HEK293 (cell line): ENCODE data around the gene ASCC1.

Source experiments
- BCL11B ChIP-seq: fragments of 450-650 bp; formaldehyde crosslinking; IDR thresholded peaks from 2 replicates; pipeline ENCODE4 v1.5.1; 2016; ENCODE audit warnings: low read depth, missing biosample characterization, missing genetic modification characterization
- GFI1B ChIP-seq: fragments of 450-650 bp; formaldehyde crosslinking; IDR thresholded peaks from 2 replicates; pipeline ENCODE4 v1.5.1; 2016; ENCODE audit warnings: missing biosample characterization, missing genetic modification characterization
- GLIS2 ChIP-seq: fragments of 450-650 bp; formaldehyde crosslinking; IDR thresholded peaks from 2 replicates; pipeline ENCODE4 v1.5.1; 2016; ENCODE audit warnings: missing biosample characterization, missing genetic modification characterization
- IKZF3 ChIP-seq: fragments of 450-650 bp; IDR thresholded peaks from 2 replicates; pipeline ENCODE4 v1.5.0; 2018; ENCODE audit warnings: missing biosample characterization, mild to moderate bottlenecking, missing genetic modification characterization, moderate library complexity
- KLF9 ChIP-seq: fragments of 450-650 bp; formaldehyde crosslinking; IDR thresholded peaks from 2 replicates; pipeline ENCODE4 v1.5.1; 2016; ENCODE audit warnings: missing biosample characterization, missing genetic modification characterization, low read depth
- PRDM1 ChIP-seq: fragments of 450-650 bp; formaldehyde crosslinking; IDR thresholded peaks from 2 replicates; pipeline ENCODE4; 2016; ENCODE audit warnings: missing biosample characterization, missing genetic modification characterization
- REPIN1 ChIP-seq: fragments of 450-650 bp; formaldehyde crosslinking; IDR thresholded peaks from 2 replicates; pipeline ENCODE4 v1.5.1; 2017; ENCODE audit warnings: missing biosample characterization, missing genetic modification characterization, low read depth
- SCRT2 ChIP-seq: fragments of 450-650 bp; formaldehyde crosslinking; IDR thresholded peaks from 2 replicates; pipeline ENCODE4 v1.5.1; 2016; ENCODE audit warnings: missing biosample characterization, missing genetic modification characterization
- SP3 ChIP-seq: fragments of 450-650 bp; formaldehyde crosslinking; IDR thresholded peaks from 2 replicates; pipeline ENCODE4 v1.5.1; 2016; ENCODE audit warnings: missing biosample characterization, missing genetic modification characterization
- SP7 ChIP-seq: fragments of 450-650 bp; formaldehyde crosslinking; IDR thresholded peaks from 2 replicates; pipeline ENCODE4 v1.5.1; 2016; ENCODE audit warnings: missing biosample characterization, missing genetic modification characterization
- WT1 ChIP-seq: fragments of 450-650 bp; formaldehyde crosslinking; IDR thresholded peaks from 2 replicates; pipeline ENCODE4 v1.5.1; 2016; ENCODE audit warnings: missing biosample characterization, missing genetic modification characterization
- ZBTB17 ChIP-seq: fragments of 450-650 bp; formaldehyde crosslinking; IDR thresholded peaks from 2 replicates; pipeline ENCODE4 v1.5.1; 2016; ENCODE audit warnings: missing biosample characterization, missing genetic modification characterization
- ZBTB20 ChIP-seq: fragments of 450-650 bp; formaldehyde crosslinking; IDR thresholded peaks from 2 replicates; pipeline ENCODE4 v1.5.1; 2016; ENCODE audit warnings: missing biosample characterization, missing genetic modification characterization
- ZFP37 ChIP-seq: fragments of 450-650 bp; formaldehyde crosslinking; IDR thresholded peaks from 2 replicates; pipeline ENCODE4 v1.5.1; 2016; ENCODE audit warnings: missing biosample characterization, missing genetic modification characterization
- ZNF23 ChIP-seq: fragments of 450-650 bp; formaldehyde crosslinking; IDR thresholded peaks from 2 replicates; pipeline ENCODE4 v1.5.1; 2016; ENCODE audit warnings: missing biosample characterization, missing genetic modification characterization, borderline replicate concordance
- ZNF324 ChIP-seq: fragments of 450-650 bp; formaldehyde crosslinking; IDR thresholded peaks from 2 replicates; pipeline ENCODE4 v1.5.1; 2016; ENCODE audit warnings: missing biosample characterization, missing genetic modification characterization
- ZNF514 ChIP-seq: fragments of 450-650 bp; formaldehyde crosslinking; IDR thresholded peaks from 2 replicates; pipeline ENCODE4 v1.5.1; 2016; ENCODE audit warnings: missing biosample characterization, missing genetic modification characterization
- ZNF549 ChIP-seq: fragments of 450-650 bp; IDR thresholded peaks from 2 replicates; pipeline ENCODE4 v1.5.1; 2018; ENCODE audit warnings: missing biosample characterization, missing genetic modification characterization, mild to moderate bottlenecking, inconsistent platforms, moderate library complexity
- ZNF610 ChIP-seq: fragments of 450-650 bp; formaldehyde crosslinking; IDR thresholded peaks from 2 replicates; pipeline ENCODE4 v1.5.1; 2016; ENCODE audit warnings: missing biosample characterization, missing genetic modification characterization, borderline replicate concordance
- ZNF629 ChIP-seq: fragments of 450-650 bp; formaldehyde crosslinking; IDR thresholded peaks from 2 replicates; pipeline ENCODE4 v1.5.1; 2017; ENCODE audit warnings: missing biosample characterization, missing genetic modification characterization
- ZNF777 ChIP-seq: fragments of 450-650 bp; formaldehyde crosslinking; IDR thresholded peaks from 2 replicates; pipeline ENCODE4 v1.5.1; 2017; ENCODE audit warnings: missing biosample characterization, missing genetic modification characterization, borderline replicate concordance
- ZXDB ChIP-seq: fragments of 450-650 bp; formaldehyde crosslinking; IDR thresholded peaks from 2 replicates; pipeline ENCODE4 v1.5.1; 2016; ENCODE audit warnings: missing biosample characterization, missing genetic modification characterization
- TF ChIP-seq, protein P1 (sequence below): fragments of 450-650 bp; formaldehyde crosslinking; IDR thresholded peaks from 2 replicates; pipeline ENCODE4 v1.5.1; 2016; ENCODE audit warnings: missing biosample characterization, missing genetic modification characterization
- TF ChIP-seq, protein P2 (sequence below): fragments of 450-650 bp; formaldehyde crosslinking; IDR thresholded peaks from 2 replicates; pipeline ENCODE4 v1.5.1; 2016; ENCODE audit warnings: missing biosample characterization, missing genetic modification characterization, low read depth
- TF ChIP-seq, protein P3 (sequence below): sonication (generic); formaldehyde crosslinking; IDR thresholded peaks from 2 replicates; pipeline ENCODE4 v1.8.1; 2022; ENCODE audit warnings: mild to moderate bottlenecking, moderate library complexity, missing genetic modification reagents
- TF ChIP-seq, protein P4 (sequence below): fragments of 450-650 bp; formaldehyde crosslinking; IDR thresholded peaks from 2 replicates; pipeline ENCODE4 v1.5.1; 2016; ENCODE audit warnings: missing biosample characterization, missing genetic modification characterization
- TF ChIP-seq, protein P5 (sequence below): fragments of 450-650 bp; formaldehyde crosslinking; IDR thresholded peaks from 2 replicates; pipeline ENCODE4 v1.5.1; 2016; ENCODE audit warnings: missing biosample characterization, missing genetic modification characterization
- TF ChIP-seq, protein P6 (sequence below): fragments of 450-650 bp; formaldehyde crosslinking; IDR thresholded peaks from 2 replicates; pipeline ENCODE4 v1.5.1; 2017; ENCODE audit warnings: missing biosample characterization, missing genetic modification characterization

The ASCC1 gene

DNA sequence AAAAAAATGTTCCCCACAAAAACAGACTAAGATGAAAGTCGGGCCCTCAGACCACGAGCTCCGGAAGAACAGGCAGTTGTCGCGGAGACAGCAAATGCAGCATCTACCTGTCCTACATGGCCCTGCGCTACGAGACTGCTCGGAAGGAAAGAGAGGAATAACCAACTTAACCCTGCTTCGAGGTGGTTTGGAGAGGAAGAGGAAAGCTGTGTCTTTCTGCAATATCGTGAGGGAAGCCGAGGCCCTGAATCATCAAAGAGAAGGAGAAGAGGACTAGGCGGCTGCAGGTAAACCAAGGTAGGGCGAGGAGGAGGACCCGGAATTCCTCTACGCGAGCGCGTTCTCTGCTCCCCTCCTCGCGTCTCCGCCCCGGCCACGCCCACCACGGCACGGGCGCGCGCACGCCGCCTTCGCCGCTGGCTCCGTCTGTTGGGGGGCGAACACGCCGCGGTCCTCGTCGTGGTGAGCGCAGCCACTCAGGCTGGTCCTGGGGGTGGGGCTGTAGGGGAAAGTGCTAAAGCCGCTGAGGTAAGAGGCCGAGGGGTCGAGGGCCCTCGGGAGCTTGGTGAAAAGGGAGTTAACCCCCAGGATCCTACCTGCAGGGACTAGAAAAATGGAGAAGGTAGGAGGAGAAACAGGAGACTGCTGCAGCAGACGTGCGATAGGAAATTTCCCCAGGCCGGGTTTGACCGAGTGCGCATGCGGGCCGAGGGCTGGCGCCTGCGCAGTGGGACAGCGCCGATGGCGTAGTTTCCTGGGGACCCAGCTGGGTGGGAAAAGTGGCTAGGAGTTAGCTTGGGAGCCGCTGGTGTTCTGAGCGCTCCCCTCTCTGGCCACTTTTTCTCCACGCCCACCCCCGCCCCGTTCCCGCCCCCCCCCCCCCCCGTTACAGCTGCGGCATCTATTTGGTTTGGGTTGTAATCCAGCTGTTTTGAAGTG lies at the start of gene ASCC1, which contains the start of gene ANAPC16 (continued):
- TF ChIP-seq, protein P1, sequence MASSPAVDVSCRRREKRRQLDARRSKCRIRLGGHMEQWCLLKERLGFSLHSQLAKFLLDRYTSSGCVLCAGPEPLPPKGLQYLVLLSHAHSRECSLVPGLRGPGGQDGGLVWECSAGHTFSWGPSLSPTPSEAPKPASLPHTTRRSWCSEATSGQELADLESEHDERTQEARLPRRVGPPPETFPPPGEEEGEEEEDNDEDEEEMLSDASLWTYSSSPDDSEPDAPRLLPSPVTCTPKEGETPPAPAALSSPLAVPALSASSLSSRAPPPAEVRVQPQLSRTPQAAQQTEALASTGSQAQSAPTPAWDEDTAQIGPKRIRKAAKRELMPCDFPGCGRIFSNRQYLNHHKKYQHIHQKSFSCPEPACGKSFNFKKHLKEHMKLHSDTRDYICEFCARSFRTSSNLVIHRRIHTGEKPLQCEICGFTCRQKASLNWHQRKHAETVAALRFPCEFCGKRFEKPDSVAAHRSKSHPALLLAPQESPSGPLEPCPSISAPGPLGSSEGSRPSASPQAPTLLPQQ (tag by site-specific recombination), result peak; percentile 80; the same call in 1 of the 2 replicates
- TF ChIP-seq GFI1B (tag by site-specific recombination), result no peak
- peak; percentile 63; the same call in 1 of the 2 replicates for TF ChIP-seq ZNF629 (tag by site-specific recombination)
- peak; percentile 94 for TF ChIP-seq GLIS2 (tag by site-specific recombination)
- TF ChIP-seq KLF9 (tag by site-specific recombination), result peak; percentile 99
- TF ChIP-seq ZBTB17 (tag by site-specific recombination), result peak; percentile 74
- TF ChIP-seq SCRT2 (tag by site-specific recombination), result 0 out of 2 replicates have a peak, but pooled peaks have one; percentile 24
- TF ChIP-seq ZNF610 (tag by site-specific recombination), result peak; percentile 73; the same call in 1 of the 2 replicates
- TF ChIP-seq, protein P2, sequence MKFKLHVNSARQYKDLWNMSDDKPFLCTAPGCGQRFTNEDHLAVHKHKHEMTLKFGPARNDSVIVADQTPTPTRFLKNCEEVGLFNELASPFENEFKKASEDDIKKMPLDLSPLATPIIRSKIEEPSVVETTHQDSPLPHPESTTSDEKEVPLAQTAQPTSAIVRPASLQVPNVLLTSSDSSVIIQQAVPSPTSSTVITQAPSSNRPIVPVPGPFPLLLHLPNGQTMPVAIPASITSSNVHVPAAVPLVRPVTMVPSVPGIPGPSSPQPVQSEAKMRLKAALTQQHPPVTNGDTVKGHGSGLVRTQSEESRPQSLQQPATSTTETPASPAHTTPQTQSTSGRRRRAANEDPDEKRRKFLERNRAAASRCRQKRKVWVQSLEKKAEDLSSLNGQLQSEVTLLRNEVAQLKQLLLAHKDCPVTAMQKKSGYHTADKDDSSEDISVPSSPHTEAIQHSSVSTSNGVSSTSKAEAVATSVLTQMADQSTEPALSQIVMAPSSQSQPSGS (tag by site-specific recombination), result no peak; the same call in none of the 2 replicates
- TF ChIP-seq ZNF549 (tag by site-specific recombination), result no peak
- peak; percentile 59 for TF ChIP-seq WT1 (tag by site-specific recombination)
- TF ChIP-seq, protein P3, sequence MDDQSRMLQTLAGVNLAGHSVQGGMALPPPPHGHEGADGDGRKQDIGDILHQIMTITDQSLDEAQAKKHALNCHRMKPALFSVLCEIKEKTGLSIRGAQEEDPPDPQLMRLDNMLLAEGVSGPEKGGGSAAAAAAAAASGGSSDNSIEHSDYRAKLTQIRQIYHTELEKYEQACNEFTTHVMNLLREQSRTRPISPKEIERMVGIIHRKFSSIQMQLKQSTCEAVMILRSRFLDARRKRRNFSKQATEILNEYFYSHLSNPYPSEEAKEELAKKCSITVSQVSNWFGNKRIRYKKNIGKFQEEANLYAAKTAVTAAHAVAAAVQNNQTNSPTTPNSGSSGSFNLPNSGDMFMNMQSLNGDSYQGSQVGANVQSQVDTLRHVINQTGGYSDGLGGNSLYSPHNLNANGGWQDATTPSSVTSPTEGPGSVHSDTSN (CRISPR knock-in tag), result peak; percentile 87
- TF ChIP-seq ZNF324, result peak; percentile 66; the same call in 1 of the 2 replicates
- TF ChIP-seq SP3 (tag by site-specific recombination), result peak; percentile 90
- peak; percentile 95 for TF ChIP-seq ZXDB (tag by site-specific recombination)
- TF ChIP-seq SP7 (tag by site-specific recombination), result peak; percentile 90
- 0 out of 2 replicates have a peak, but pooled peaks have one; percentile 31 for TF ChIP-seq BCL11B (tag by site-specific recombination)
- TF ChIP-seq, protein P4, sequence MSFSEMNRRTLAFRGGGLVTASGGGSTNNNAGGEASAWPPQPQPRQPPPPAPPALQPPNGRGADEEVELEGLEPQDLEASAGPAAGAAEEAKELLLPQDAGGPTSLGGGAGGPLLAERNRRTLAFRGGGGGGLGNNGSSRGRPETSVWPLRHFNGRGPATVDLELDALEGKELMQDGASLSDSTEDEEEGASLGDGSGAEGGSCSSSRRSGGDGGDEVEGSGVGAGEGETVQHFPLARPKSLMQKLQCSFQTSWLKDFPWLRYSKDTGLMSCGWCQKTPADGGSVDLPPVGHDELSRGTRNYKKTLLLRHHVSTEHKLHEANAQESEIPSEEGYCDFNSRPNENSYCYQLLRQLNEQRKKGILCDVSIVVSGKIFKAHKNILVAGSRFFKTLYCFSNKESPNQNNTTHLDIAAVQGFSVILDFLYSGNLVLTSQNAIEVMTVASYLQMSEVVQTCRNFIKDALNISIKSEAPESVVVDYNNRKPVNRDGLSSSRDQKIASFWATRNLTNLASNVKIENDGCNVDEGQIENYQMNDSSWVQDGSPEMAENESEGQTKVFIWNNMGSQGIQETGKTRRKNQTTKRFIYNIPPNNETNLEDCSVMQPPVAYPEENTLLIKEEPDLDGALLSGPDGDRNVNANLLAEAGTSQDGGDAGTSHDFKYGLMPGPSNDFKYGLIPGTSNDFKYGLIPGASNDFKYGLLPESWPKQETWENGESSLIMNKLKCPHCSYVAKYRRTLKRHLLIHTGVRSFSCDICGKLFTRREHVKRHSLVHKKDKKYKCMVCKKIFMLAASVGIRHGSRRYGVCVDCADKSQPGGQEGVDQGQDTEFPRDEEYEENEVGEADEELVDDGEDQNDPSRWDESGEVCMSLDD (tag by site-specific recombination), result peak; percentile 56; the same call in 1 of the 2 replicates
- TF ChIP-seq, protein P5, sequence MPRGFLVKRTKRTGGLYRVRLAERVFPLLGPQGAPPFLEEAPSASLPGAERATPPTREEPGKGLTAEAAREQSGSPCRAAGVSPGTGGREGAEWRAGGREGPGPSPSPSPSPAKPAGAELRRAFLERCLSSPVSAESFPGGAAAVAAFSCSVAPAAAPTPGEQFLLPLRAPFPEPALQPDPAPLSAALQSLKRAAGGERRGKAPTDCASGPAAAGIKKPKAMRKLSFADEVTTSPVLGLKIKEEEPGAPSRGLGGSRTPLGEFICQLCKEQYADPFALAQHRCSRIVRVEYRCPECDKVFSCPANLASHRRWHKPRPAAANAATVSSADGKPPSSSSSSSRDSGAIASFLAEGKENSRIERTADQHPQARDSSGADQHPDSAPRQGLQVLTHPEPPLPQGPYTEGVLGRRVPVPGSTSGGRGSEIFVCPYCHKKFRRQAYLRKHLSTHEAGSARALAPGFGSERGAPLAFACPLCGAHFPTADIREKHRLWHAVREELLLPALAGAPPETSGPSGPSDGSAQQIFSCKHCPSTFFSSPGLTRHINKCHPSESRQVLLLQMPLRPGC (tag by site-specific recombination), result peak; percentile 86
- peak; percentile 92 for TF ChIP-seq PRDM1 (tag by site-specific recombination)
- no peak for TF ChIP-seq ZNF23 (tag by site-specific recombination)
- TF ChIP-seq, protein P6, sequence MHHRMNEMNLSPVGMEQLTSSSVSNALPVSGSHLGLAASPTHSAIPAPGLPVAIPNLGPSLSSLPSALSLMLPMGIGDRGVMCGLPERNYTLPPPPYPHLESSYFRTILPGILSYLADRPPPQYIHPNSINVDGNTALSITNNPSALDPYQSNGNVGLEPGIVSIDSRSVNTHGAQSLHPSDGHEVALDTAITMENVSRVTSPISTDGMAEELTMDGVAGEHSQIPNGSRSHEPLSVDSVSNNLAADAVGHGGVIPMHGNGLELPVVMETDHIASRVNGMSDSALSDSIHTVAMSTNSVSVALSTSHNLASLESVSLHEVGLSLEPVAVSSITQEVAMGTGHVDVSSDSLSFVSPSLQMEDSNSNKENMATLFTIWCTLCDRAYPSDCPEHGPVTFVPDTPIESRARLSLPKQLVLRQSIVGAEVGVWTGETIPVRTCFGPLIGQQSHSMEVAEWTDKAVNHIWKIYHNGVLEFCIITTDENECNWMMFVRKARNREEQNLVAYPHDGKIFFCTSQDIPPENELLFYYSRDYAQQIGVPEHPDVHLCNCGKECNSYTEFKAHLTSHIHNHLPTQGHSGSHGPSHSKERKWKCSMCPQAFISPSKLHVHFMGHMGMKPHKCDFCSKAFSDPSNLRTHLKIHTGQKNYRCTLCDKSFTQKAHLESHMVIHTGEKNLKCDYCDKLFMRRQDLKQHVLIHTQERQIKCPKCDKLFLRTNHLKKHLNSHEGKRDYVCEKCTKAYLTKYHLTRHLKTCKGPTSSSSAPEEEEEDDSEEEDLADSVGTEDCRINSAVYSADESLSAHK (tag by site-specific recombination), result peak; percentile 55; the same call in 1 of the 2 replicates
- peak; percentile 32; the same call in 1 of the 2 replicates for TF ChIP-seq ZBTB20 (tag by site-specific recombination)
- 0 out of 2 replicates have a peak, but pooled peaks have one; percentile 41 for TF ChIP-seq REPIN1 (tag by site-specific recombination)
- TF ChIP-seq ZFP37 (tag by site-specific recombination), result peak; percentile 94
- TF ChIP-seq IKZF3 (tag by site-specific recombination), result peak; percentile 86
- peak; percentile 90; the same call in 1 of the 2 replicates for TF ChIP-seq ZNF777
- TF ChIP-seq ZNF514 (tag by site-specific recombination), result no peak
